NCI-H226 (cell line): ENCODE results near the gene DCP1A.
"Not testable (repeated sequence)": the region's sequence is repeated elsewhere in the genome, so short reads cannot be mapped to it uniquely, and the experiment has no call there.

Source experiments
- DNase-seq: peaks from one replicate; pipeline ENCODE4 v3.0.0-alpha.2; 2015

Gene DCP1A

DNA sequence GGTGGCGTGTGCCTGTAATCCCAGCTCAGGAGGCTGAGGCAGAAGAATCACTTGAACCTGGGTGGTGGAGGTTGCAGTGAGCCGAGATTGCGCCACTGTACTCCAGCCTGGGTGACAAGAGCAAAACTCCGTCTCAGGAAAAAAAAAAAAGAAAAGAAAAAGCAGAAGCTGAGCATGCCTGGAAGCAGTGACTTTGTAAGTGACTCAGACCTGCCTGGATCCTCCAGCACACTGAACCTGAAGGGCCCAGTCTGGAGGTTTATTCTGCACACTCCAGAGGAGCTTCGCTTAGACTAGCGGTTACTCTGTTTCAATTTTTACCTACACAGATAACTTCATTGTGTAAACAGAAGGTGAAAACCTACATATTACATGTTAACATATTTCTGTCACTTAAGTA, 19.4 kb downstream of the DCP1A start:
- DNase-seq, result not testable (repeated sequence)

DNA sequence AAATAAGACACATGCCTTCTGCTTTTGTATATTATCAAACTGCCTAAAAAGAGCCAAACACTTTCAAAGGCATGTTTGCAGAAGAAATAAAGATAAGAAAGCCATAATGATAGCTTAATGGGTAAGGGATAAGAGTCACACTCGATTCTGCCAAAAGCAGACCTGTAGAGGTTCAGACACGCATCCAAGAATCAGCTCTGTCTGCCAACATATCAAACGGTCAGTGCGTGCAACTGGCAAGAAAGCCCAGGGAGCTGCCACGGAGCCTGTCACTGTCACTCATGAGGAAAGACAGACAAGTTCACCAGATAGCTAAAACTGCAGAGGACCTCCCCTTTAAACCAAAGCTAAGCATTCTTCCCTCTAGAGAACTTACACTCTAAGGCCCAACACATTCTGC, 23.2 kb downstream of the DCP1A start:
- no peak for DNase-seq

DNA sequence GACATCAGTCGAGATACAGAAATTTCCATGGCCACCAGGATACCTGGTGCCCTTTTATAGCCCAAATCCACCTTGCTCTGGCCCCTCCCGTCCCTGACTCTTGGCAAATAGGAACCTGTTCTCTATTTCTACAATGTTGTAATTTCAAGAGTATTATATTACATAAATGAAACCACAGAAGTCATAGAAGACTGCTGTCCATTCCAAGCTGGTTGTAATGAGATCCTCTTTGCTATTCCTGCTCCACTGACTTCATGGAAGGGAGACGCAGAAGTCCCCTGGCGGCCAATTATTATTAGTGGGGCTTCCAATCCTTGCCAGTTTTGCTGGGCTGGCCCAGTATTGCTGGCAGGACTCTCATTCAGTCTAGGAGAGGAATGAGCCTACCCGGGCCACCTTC, 26.6 kb downstream of the DCP1A start:
- no peak for DNase-seq

DNA sequence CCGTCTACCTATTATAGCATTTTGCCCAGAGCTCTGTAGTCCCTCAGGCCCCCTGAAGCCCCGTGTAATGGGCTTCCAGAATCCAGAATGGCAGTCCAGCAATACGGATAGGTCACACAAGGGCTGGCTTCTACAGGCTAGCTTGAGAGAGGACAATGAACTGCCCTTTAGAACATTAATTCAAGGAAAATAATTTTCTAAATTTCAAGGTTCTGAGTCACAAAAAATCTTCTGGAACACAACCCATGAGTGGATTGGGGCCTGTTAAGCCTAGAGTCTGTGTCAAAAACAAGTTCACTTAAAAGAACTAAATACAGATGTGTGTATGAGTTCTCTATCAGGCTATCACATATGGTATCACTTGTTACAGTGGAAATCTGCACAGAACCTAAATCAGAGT, 28.8 kb downstream of the DCP1A start:
- DNase-seq, result no peak

DNA sequence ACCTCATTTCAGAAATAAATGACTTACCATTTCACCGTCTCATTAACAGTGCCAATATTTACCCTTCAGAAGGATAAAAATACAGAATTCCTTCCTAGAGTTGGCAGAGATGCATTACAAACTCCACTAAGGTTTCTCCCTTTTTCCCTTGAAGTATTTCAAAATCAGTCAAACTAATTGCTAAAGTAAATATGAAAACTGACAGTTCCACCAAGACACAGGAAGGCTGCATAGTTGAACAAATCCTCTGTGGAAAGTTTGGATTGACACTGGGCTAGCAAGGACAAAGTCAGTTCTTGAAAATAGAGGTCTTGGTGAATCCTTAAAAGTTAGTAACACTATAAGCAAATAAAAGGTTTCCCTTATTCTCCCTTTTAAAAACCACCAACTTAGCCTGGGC, 34.5 kb downstream of the DCP1A start:
- no peak for DNase-seq

DNA sequence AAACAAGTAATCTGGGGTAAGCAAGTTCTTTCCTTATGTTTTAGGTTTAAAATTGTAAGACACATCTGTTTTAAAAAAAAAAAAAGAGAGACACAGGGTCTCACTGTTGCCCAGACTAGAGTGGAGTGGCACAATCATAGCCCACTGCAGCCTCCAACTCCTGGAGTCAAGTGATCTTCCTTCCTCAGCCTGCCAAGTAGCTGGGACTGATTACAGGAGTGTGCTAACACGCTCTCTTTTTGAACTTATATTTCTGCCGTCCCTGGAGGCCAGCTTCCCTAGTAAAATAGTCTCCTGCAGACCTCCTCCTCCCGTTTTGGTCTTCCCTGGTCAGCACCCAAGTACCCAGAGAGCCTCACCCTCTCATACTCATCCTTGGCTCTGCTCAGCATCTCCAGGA, 35.5 kb downstream of the DCP1A start:
- DNase-seq, result no peak

DNA sequence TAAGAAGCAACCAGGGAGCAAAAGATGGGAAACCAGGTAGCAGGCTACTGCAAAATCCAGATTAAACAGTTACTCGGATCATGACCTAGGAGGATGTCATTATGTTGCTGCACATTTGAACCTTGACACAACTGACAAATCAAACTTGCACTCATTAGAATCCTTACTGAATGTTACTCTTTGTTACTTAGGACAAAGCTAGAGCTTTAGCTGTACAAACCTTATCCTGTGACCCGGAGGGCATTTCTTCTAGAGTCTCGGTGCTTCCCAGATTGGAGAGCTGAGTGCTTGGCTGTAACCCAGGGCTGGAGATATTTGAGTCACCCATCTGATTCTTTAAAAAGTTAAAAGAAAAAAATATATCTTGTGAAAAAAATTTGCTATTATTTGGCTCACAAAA, 43.4 kb downstream of the DCP1A start:
- no peak for DNase-seq

DNA sequence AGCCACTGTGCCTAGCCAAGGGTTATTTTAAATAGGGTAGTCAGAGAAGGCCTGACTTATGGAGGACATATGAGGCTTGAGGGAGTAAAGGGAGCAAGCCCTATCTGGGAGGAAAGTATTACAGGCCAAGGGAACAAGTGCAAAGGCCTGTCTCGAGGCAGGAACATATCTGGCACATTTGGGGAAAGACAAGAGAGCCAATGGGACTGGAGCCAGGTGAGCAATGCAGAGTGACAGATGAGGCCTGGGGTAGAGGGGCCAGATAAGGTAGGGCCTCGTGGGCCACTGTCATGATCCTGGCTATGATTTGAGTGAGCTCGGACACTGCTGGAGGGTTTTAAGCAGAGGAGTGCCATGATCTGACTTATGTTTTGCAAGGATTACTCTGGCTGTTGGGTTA, 43.8 kb downstream of the DCP1A start:
- no peak for DNase-seq

DNA sequence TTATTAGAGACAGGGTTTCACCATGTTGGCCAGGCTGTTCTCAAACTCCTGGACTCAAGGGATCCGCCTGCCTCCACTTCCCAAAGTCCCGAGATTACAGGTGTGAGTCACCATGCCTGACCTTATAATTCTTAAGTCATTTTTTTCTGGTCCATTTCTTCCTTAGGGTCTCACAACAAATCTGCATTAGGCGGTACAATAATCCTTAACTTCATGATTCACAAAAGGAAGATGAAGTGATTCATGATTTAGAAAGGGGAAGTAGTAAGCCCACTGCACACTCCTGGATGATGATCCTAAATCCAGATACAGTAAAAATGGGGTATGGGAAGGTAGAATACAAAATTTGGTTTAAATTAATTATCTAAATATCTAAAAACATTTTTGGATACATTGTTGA, 46.5 kb downstream of the DCP1A start:
- no peak for DNase-seq

DNA sequence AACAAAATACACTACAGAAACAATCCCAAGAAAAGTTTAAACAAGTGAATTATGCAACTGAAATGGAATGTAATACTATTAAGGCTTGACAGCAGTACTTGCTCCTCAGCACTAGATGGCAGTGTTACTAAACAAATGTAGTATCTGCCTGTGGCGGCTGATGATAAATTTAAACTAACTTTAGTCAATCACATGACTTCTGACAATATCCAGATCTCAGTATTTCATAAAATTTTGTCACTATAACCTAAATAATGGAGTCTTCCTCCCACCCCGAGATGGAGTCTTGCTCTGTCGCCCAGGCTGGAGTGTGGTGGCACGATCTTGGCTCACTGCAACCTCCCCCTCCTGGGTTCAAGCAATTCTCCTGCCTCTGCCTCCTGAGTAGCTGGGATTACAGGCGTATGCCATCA, 47.7 kb downstream of the DCP1A start:
- DNase-seq, result not testable (repeated sequence)

DNA sequence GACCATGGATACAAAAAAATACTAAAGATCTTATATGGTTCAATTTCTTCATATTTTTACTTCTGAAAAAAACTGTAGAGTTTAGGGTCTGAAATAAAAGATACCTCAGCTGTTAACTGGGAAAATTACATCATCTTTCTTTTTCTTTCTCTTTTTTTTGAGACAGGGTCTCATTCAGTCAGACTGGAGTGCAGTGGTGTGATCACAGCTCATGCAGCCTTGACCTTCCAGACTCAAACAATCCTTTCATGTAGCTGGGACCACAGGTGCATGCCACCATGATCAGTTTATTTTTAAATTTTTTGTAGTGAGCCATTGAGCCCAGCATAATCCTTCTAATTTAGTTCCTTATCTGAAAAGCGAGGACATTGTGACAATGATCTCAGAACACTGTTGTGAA, 51.9 kb downstream of the DCP1A start:
- no peak for DNase-seq

DNA sequence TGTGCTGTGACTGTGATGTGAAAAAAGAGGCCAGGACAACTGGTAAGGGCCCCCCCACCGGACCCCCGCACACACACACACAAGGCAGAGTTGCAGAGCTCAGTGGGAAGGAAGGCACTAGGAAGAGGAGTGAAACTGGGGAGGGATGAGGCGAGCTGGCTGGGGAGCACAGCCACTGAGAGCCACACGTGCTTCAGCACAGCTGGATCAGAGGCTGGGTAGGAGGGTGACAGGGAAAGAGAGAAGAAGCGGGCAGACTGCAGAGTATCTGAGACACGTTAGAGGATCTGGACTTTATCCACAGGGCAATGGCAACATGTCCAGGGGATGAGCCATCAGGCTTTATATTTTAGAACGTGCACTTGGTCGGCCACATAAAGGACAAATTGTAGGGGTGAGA, 53.5 kb downstream of the DCP1A start:
- DNase-seq, result no peak

DNA sequence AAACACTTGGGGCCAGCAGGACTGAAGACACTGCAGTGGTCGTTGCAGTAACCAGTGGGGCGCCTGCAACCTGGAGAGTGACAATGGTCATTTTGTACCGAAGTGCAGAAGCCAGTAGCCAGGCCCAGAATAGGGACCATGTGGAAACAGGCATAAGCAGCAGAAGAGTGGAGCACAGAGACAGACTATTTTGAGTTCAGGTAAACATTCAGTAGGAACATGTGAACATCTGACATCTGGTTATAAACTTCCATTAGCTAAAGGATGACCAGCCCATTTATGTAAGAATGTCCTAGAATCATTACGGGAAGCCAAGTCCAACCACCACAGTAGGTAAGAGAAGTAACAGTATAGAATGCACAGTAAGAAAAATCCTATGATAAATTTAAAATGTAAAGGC, 59.1 kb downstream of the DCP1A start:
- DNase-seq, result no peak

DNA sequence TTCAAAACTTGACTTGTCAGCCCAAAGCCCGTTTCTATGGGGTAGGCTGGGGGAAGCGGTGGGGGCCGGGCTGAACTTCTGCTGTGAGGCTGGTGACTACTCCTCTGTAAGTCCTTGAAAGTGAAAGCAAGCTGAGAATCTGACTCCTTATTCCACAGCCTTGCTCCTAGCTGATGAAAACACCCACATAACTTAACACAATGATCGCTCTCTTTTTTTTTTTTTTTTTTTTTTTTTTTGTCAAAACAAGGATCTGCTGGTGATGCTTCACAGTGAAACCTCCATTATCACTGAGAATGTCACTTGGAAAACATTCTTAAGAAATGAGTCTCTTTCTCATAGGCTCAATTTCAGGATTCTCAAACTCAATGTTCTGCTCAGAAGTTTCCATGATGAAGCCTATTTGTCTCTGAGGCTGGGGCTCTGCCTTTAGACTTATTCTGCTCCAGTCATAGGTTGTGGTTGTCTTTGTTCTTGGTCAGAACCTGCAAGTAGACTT, 60.2 kb downstream of the DCP1A start:
- DNase-seq, result no peak

DNA sequence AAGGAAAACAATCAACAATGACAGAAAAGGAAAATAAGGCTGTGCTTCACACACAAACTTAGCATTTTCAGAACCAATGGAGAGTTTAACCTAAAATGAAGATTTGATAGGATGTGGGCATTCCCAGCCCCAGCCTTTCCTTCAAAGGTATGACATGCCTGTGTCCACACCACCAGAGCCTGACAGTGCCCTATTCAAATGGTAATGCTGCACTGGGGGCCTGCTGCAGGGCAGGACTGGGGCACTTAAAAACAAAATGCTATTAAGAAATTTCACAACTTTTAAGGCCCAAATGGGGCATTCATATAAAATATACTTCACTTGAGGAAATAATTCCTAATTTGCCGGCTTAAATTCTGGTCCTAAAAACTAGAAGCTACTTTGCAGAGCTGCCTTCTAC, 60.6 kb downstream of the DCP1A start:
- no peak for DNase-seq

DNA sequence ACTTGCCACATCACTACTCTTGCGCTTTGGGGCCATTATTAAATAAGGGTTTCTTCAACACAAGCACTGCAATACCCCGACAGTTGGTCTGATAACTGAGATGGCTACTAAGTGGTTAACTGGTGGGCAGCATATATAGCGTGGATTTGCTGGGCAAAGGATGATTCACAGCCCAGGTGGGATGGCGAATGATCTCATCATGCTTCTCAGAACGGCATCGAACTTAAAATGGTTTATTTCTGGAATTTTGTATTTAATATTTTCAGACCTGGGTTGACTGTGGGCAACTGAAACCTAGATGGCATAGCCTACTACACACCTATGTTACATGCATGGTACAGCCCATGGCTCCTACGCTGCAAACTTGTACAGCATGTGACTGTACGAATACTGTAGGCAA, 64.8 kb downstream of the DCP1A start:
- DNase-seq, result no peak

DNA sequence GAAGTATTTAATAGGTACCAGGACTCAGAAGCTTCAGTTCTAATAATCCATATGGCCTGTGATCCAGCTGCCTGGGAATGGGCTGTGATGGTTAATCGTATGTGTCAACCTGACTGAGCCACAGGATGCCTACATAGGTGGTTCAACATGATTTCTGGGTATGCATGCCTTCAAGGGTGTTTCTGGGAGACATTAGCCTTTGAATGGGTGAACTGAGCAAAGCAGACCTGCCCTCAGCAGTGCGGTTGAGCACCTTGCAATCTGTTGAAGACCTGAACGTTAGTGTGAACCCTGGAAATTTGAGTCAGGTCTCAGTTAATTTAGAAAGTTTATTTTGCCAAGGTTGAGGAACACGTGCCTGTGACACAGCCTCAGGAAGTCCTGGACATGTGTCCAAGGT, 68.7 kb downstream of the DCP1A start:
- no peak for DNase-seq

DNA sequence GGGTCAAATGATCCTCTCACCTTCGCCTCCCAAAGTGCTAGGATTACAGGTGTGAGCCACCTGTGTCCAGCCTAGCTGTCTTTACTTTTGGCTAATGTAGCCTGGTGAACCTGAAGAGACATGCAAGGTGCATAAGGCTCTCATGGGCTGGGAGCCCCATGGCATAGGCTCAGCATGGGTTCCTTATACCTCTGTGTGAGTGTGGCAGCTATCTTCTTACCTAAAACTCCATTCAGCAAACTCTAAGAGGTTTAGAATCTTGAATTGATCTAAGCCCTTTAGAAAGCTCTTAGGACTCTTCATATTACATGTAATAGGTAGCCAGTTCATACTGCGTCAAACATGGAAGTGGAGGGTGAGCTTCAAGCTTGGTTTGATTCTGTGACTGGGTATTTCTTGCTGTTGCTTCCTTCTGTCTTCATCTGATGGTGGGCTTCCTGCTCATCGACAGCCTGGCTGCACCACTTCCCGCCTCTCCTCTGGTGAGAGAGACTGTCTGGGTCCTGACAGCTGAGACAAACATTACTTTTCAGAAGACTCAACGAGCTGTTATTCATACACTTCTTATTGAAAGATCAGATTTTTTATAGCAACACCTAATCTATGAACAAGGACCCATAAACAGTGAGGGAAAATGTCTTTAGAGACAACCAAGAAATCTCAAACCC, 72.3 kb downstream of the DCP1A start:
- no peak for DNase-seq

DNA sequence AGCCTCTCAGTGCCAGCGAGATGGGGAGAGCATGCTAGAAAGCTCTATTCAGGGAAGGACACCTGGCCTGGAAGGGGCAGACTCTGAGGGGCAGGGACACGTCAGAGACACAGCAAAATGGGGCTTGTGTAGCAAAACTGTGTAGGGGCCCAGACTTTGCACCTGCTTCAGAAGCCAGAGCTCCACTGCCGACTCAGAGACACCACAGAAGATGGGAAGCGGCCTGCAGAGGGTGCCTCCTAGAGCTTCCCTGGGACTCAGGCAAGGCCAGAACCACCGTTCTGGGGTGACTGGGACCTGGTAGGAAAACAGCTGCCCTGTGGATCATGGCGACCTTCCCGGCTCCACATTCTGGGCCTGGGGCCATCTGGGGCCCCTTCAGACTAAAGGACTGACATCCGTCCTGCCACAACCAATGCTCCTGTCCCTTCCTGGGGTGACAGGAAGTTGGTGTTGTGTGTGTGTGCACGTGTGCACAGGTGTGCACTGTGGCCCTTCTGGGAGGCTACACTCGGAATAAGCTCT, 74.1 kb downstream of the DCP1A start:
- DNase-seq, result no peak

DNA sequence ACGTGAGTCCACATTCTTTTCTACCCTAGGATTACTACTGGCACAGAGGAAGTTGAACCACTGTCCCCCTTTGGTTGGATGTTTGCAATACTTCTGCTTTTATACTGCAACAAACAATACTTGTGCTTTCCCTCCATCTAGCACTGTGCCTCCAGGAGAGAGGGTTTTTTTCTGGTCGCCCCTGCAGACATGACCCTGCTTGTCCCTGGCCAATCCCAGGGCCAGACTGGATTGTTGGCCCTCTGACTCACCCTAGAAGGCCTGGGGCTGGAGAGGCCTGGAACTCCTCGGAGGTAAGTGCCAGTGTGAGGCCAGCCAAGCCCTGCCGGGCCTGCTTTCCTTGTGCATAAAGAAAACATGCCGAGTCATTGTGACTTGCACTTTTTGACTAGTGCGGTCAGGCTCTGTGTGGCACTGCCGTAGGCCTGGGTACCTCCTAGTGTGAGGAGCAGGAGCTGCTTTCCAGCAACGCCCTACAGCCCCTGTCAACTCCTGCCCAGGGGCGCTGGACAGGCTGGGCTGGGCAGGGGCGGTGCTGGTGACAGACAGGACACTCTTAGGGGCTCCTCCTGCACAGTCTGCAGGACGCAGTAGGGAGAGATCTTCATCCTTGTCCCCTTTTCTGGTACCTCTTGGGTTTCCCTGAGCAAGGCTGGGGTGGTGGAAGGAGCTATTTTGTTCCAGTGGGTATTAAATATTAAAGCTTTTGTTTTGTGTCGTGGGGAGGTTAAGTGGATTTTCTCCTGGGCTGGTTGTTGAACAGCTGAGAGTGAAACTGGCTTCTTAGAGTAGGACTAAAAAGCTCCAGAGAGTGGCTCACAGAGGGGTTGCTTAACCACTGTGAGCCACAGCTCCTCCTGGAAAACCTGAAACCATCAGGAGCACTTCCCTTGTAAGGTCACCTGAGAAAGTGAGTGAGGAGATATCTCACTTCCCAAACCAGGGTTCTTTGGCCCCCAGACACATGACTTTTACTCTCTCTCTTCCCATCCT, 77.2 kb downstream of the DCP1A start:
- DNase-seq, result peak; percentile 93

DNA sequence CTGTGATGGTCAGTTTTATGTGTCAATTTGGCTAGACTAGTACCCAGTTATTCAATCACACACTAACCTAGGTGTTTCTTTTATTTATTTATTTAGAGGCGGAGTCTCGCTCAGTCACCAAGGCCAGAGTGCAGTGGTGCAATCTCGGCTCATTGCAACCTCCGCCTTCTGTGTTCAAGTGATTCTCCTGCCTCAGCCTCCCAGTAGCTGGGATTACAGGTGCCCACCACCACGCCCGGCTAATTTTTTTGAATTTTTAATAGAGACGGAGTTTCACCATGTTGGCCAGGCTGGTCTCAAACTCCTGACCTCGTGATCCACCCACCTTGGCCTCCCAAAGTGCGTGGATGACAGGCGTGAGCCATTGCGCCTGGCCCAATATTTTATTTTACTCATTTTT, 78.2 kb downstream of the DCP1A start:
- not testable (repeated sequence) for DNase-seq

DNA sequence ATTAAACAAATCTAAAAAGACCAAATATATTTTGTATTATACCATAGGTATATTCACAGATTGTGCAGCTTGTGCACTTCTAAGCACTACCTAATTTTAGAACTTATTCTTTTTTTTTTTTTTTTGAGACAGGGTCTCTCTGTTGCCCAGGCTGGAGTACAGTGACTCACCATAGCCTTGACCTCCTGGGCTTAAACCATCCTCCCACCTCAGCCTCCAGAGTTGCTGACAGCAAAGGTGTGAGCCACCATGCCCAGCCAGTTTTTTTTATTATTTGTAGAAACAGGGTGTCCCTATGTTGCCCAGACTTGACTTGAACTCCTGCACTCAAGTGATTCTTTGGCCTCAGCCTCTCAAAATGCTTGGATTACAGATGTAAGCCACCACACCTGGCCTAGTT, 79.6 kb downstream of the DCP1A start:
- DNase-seq, result no peak

DNA sequence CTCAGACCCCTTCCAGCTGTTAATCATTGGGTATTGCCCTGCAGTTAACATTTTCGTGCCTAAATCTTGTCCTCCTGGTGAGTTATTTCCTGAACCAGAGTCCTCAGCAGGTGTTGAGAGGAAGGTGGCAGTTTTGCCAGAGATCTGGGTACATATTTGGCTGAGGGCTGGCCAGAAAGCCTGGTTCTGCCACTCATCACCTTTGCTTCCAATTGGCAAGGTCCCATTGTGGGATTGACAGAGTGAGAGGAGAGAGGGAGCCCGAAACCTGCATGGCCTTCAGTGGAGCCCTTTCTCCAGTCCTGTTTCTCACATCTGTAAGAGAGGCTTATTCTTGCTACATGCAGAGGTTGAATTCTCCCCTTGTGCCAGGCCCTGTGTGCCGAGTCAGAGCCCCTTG, 82.6 kb downstream of the DCP1A start:
- DNase-seq, result no peak

DNA sequence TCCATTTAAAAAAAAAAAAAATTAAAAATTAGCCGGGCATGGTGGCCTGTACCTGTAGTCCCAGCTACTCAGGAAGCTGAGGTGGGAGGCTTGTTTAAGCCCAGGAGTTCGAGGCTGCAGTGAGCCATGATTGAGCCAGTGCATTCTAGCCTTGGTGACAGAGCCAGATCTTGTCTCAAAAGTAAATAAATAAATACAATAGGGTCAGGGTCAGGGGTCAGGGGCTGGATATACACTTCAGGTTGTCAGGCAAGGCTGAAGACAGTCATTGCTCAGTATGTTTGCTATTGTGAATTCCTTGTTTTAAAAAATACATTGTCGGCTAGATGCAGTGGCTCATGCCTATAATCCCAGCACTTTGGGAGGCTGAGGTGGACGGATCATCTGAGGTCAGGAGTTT, 83.4 kb downstream of the DCP1A start:
- DNase-seq, result no peak
